ENCODE results near the gene EPOP. TPM values are rescaled to one million over a fixed set of nuclear protein-coding genes. Genes with fewer than 3 reads are reported as not detected.

The EPOP gene
- 1.0 TPM for total RNA-seq
- long read RNA-seq, partial matches to known transcripts = 0 of 1 reads
- long read RNA-seq, other reads (novel, unspliced or antisense) = 0 of 1 reads

DNA sequence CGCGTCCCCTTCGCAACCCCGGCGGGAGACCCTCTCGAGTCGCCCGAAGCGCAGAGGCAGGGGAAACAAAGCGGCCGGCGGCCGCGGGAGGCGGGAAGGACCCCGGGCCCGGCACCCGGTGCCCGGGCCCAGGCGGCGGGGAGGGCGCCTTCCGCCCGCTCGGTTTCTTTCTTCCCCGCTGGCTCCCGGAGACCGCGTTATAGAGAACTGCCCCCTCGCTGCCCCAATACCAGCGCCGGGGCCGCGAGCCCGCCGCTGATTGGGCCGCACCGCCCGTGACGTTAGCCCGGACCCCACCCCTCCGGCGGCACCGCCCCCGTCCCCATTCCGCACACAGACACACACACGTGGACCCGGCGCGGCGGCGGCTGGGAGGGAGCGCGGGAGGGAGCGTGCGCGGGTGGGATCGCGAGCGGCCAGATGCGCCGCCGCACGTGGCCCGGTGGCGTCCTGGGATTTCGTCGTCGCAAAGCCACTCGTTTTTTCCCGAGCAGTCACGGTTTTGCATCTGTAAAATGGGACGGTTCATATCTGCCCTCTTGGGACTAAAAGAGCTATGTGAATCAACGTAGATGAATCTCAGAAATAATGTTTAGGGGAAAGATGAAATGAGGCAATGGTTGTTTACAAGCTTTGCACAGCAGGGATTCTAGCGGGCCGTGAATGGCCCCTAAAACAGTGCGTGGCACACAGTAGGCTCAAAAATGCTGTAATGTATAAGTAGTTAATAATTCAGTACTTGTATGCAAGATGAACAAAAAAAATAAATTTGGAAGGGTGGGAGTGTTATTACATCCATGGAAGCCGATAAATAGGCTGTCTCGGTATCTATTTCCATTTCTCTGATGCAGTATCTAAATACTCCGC lies at the start of gene EPOP:
Gene EPOP (minus strand): TSS at position 209 of the 867 bp plus-strand sequence. CDS start 462 bp downstream, outside the sequence.
- H3K27me3 ChIP-seq (ENCODE audit: low read depth) = peaks cover 46% of the 10 kb centered on the region
- peak; percentile 91 for DNase-seq
- no peak for TF ChIP-seq CTCF (IDR thresholded peaks at IDR 0.05)

DNA sequence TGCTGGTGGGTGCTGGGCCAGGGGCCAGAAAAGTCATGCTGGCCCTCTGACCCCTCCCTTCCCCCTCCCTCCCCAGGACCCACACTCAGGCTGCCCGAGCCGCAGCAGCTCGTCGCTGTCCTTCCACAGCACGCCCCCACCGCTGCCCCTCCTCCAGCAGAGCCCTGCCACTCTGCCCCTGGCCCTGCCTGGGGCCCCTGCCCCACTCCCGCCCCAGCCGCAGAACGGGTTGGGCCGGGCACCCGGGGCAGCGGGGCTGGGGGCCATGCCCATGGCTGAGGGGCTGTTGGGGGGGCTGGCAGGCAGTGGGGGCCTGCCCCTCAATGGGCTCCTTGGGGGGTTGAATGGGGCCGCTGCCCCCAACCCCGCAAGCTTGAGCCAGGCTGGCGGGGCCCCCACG lies 47.0 kb upstream of the EPOP start:
- intact Hi-C loops (cut with DNase I) = loop anchor here (10.0 kb wide), 1 partner anchor 47 kb away; the partner anchor contains the start of gene EPOP
- H3K36me3 ChIP-seq = peaks cover 78% of the 10 kb centered on the region
- no peak overlapping the region for H3K4me3 ChIP-seq
- TF ChIP-seq CTCF (IDR thresholded peaks at IDR 0.05) = no peak
- no peak for DNase-seq
- H3K9me3 ChIP-seq = no peaks in the 10 kb centered on the region
- ATAC-seq = no peak
- H3K27me3 ChIP-seq (ENCODE audit: low read depth) = no peaks in the 10 kb centered on the region
- H3K4me1 ChIP-seq = peaks cover 13% of the 10 kb centered on the region
- H3K27ac ChIP-seq = no peak overlapping the region

More for the DNA sequence above, at the start of gene EPOP:
- Histone ChIP-seq H3K4me3 (peak within 1 kb of the TSS; percentile 61), H3K27ac (peak within 1 kb of the TSS; percentile 25), H3K4me1 (peaks cover 31% of the 10 kb centered on the region), H3K36me3 (no peaks in the 10 kb centered on the region), H3K9me3 (no peaks in the 10 kb centered on the region)
- peak; percentile 93 to 95 for ATAC-seq
- intact Hi-C loops (cut with DNase I) = loop anchor here (10.0 kb wide), 1 partner anchor 50 kb away; no protein-coding TSS in a partner anchor

DNA sequence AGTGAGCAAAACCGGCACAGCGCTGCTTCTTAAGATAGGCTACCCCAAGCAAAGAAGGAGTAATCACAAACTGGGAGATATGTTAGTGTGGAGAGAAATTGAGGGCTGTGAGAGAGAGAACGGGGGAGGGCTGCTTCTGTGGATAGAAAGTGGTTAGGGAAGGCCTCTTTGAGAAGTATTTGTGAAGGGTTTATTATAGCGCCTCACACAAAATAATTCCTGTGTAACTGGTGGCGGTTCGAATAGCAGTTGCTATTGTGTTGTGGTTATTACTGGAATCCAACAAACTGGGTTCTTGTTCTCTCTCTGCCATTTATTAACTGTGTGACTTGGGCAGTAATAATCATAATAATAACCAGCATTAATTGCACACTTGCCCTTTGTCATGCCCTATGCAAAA lies 46.2 kb upstream of the EPOP start:
- no peaks in the 10 kb centered on the region for H3K9me3 ChIP-seq
- ATAC-seq (no peak), DNase-seq (no peak)
- H3K27me3 ChIP-seq (ENCODE audit: low read depth) = no peaks in the 10 kb centered on the region
- H3K36me3 ChIP-seq = peaks cover 87% of the 10 kb centered on the region
- TF ChIP-seq CTCF (IDR thresholded peaks at IDR 0.05) = no peak
- intact Hi-C loops (cut with DNase I) = loop anchor here (10.0 kb wide), 1 partner anchor 46 kb away; the partner anchor contains the start of gene EPOP
- H3K4me1 ChIP-seq = peaks cover 13% of the 10 kb centered on the region
- no peak overlapping the region for H3K27ac ChIP-seq
- no peak overlapping the region for H3K4me3 ChIP-seq

- no peak overlapping the region for H3K4me3 ChIP-seq
- H3K4me1 ChIP-seq = peaks cover 13% of the 10 kb centered on the region
- H3K9me3 ChIP-seq = no peaks in the 10 kb centered on the region
- H3K36me3 ChIP-seq = peaks cover 93% of the 10 kb centered on the region
- no peak overlapping the region for H3K27ac ChIP-seq
- ATAC-seq (peak in 1 of 2 donors; percentile 13), DNase-seq (no peak)
- intact Hi-C loops (cut with DNase I) = loop anchor here (10.0 kb wide), 1 partner anchor 45 kb away; the partner anchor contains the start of gene EPOP
- no peaks in the 10 kb centered on the region for H3K27me3 ChIP-seq (ENCODE audit: low read depth)
- no peak for TF ChIP-seq CTCF (IDR thresholded peaks at IDR 0.05)
These were observed 45.3 kb upstream of the EPOP start for GRCh38 chr17:38719943-38720641.

- Histone ChIP-seq H3K4me3 (no peak overlapping the region), H3K27me3 (ENCODE audit: low read depth) (no peaks in the 10 kb centered on the region), H3K9me3 (no peaks in the 10 kb centered on the region), H3K27ac (no peak overlapping the region), H3K4me1 (peaks cover 6% of the 10 kb centered on the region), H3K36me3 (peaks cover 92% of the 10 kb centered on the region)
- TF ChIP-seq CTCF (IDR thresholded peaks at IDR 0.05) = no peak
- no peak for ATAC-seq
- no peak for DNase-seq
- intact Hi-C loops (cut with DNase I) = no loop called here
These were observed 44.7 kb upstream of the EPOP start for GRCh38 chr17:38719289-38719942.
